Stomach (tissue), 4 donors: ENCODE results near the gene RHOXF2.

Source experiments
- CTCF ChIP-seq, 7 experiments: fragments of 450-650 bp in 4 of 7; fragments of 200-600 bp in 3 of 7; sonication (generic) in 3 of 7; IDR thresholded peaks; one replicate each; pipeline ENCODE4 v1.5.1; 2016 to 2019; ENCODE audit warnings: antibody characterized with exemption in 7 of 7, control low read depth in 2 of 7, mild to moderate bottlenecking in 1 of 7
- POLR2A ChIP-seq, 4 donors: fragments of 450-650 bp; IDR thresholded peaks; one replicate each; pipeline ENCODE4 v1.6.1; 2016; ENCODE audit warnings: antibody characterized with exemption in 4 of 4, control low read depth in 2 of 4, mild to moderate bottlenecking in 1 of 4, moderate library complexity in 1 of 4

GRCh38 chrX:120213438-120214265 lies 55.2 kb downstream of the RHOXF2 start:
- peak in 5 of 7 experiments; percentile 6 to 67 (median 55) for TF ChIP-seq CTCF (IDR thresholded peaks at IDR 0.05)
- TF ChIP-seq POLR2A (IDR thresholded peaks at IDR 0.05): no peak
